ENCODE data around the gene CCDC27. TPM values are rescaled to one million over a fixed set of nuclear protein-coding genes. Genes with fewer than 3 reads are reported as not detected.

CCDC27 gene
- total RNA-seq, 2 donors from 2014 or later, result not detected

DNA sequence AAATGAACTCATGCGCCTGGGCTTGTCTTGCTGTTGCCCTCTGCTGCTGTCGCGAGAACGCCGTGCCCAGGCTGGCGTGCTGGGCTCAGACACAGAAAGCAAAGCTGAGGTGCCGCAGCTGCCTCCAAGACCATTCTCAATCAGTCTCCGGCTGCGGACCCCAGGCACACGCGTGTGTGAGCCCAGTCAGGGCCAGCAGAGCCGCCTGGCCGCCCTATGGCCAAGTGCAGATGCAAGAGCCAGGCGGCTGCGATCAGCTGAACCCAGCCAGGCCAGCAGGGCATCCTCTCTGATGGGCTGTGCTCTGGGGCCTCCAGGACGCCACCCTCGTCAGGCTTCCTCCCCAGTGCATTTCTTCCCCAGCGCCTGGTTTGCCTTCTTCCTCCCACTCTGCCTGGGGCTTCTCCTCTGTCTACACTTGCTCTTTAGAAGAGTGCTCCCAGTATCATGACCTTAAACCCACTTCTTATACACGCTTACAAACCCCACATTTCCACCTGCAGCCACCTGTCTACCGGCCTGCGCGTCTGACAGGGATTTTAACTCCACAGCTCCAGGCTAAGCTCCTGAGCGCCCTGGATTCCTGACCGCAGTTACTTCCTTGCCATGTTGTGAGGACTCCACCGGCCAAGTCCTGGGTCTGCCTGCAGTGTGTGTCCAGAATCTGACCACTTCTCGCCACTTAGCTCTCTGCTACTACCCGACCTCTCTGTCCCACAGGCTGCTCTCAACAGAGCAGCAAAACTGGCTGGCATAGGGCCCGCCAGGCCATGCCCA is 65.8 kb downstream of the CCDC27 start:
- Histone ChIP-seq H3K36me3 (peaks cover 48% of the 10 kb centered on the region), H3K4me1 (no peaks in the 10 kb centered on the region), H3K27ac (no peak overlapping the region), H3K9me3 (no peaks in the 10 kb centered on the region), H3K27me3 (no peaks in the 10 kb centered on the region), H3K4me3 (no peak overlapping the region)
- no peak for DNase-seq (ENCODE audit: low spot score)
- TF ChIP-seq, protein P1, sequence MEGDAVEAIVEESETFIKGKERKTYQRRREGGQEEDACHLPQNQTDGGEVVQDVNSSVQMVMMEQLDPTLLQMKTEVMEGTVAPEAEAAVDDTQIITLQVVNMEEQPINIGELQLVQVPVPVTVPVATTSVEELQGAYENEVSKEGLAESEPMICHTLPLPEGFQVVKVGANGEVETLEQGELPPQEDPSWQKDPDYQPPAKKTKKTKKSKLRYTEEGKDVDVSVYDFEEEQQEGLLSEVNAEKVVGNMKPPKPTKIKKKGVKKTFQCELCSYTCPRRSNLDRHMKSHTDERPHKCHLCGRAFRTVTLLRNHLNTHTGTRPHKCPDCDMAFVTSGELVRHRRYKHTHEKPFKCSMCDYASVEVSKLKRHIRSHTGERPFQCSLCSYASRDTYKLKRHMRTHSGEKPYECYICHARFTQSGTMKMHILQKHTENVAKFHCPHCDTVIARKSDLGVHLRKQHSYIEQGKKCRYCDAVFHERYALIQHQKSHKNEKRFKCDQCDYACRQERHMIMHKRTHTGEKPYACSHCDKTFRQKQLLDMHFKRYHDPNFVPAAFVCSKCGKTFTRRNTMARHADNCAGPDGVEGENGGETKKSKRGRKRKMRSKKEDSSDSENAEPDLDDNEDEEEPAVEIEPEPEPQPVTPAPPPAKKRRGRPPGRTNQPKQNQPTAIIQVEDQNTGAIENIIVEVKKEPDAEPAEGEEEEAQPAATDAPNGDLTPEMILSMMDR (IDR thresholded peaks at IDR 0.05), result no peak

DNA sequence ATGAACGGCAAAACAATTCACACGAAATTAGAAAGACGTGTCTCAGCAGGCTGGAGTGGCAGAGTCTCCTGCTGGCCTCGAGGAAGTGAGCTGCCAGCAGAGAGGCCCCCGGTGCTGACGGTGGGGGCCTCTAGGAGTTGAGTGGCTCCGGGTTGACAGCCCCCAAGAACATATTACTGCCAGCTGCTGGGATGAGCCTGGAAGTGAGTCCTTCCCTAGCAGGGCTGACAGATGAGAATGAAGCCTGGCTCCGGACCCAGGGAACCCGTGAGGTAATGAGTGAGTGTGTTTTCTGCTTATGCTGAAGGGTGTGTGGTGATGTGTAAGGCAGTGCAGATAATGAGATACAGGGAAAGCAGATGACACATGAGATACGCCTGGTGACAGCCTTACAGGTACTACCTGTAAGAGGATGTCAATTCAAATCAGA is 67.5 kb downstream of the CCDC27 start:
- no peak overlapping the region for H3K27ac ChIP-seq
- no peaks in the 10 kb centered on the region for H3K27me3 ChIP-seq
- no peaks in the 10 kb centered on the region for H3K4me1 ChIP-seq
- TF ChIP-seq, protein P1 (IDR thresholded peaks at IDR 0.05), result no peak
- no peak for DNase-seq (ENCODE audit: low spot score)
- H3K36me3 ChIP-seq, result peaks cover 52% of the 10 kb centered on the region
- H3K9me3 ChIP-seq, result no peaks in the 10 kb centered on the region
- no peak overlapping the region for H3K4me3 ChIP-seq

DNA sequence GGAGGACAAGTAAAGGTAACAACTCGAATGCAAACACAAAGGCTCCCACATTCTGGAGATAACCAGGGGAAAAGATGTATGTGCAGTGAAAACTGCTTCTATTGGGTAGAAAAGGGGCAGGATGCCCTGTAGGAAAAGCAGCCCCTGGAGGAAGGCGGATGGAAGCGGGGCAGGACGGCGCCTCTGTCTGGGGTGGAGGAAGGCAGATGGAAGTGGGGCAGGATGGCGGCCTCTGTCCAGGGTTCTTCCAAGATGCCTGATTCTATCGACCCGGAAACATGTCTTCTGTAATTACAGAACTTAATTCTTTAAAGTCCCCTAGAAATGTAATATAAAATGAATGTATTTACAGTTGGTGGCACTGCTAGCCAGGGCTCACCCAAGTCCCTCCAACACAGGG is 68.1 kb downstream of the CCDC27 start:
- H3K4me3 ChIP-seq, result no peak overlapping the region
- H3K27me3 ChIP-seq, result no peaks in the 10 kb centered on the region
- TF ChIP-seq, protein P1 (IDR thresholded peaks at IDR 0.05), result no peak
- H3K27ac ChIP-seq, result no peak overlapping the region
- peaks cover 51% of the 10 kb centered on the region for H3K36me3 ChIP-seq
- no peak for DNase-seq (ENCODE audit: low spot score)
- no peaks in the 10 kb centered on the region for H3K4me1 ChIP-seq
- no peaks in the 10 kb centered on the region for H3K9me3 ChIP-seq

DNA sequence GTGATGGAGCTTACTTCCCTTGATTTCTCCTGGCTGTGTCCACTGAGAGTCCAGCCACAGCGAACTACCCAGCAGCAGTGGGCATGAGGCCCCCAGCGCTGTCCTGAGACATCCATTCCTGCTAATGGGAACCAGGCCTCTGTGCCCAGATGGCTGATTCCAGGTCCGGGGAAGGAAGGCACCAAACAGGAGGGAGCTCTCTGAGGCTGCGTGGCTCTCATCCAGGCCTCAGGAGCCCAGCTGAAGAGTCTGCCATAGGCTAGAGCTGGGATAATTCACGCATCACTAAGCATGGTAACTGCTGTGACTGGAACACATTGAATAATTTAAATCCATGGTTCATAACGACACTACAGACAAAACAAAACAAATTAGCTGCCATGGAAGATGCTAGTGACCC is 68.8 kb downstream of the CCDC27 start:
- Histone ChIP-seq H3K27ac (no peak overlapping the region), H3K27me3 (no peaks in the 10 kb centered on the region), H3K4me1 (no peaks in the 10 kb centered on the region), H3K9me3 (no peaks in the 10 kb centered on the region), H3K4me3 (no peak overlapping the region), H3K36me3 (peaks cover 51% of the 10 kb centered on the region)
- TF ChIP-seq, protein P1 (IDR thresholded peaks at IDR 0.05), result no peak
- DNase-seq (ENCODE audit: low spot score), result no peak

Other genes starting within 250 kb of the CCDC27 start
- gene MEGF6, start 140.9 kb upstream of the CCDC27 start, total RNA-seq, result 10 to 100 TPM; 14.9 to 32.6 TPM
- gene TPRG1L, start 127.4 kb upstream of the CCDC27 start, total RNA-seq, result 10 to 100 TPM; 30.0 to 33.3 TPM
- gene WRAP73, start 102.3 kb upstream of the CCDC27 start, total RNA-seq, result 10 to 100 TPM in 1 of 2 donors, 1 to 10 TPM in 1; 6.8 to 11.4 TPM
- gene TP73, start 99.9 kb upstream of the CCDC27 start, total RNA-seq, result under 1 TPM in 1 of 2 donors, not detected in 1; 0.16 TPM
- 10 to 100 TPM; 40.4 to 54.6 TPM for gene SMIM1, start 20.3 kb downstream of the CCDC27 start, total RNA-seq
- gene LRRC47, start 44.0 kb downstream of the CCDC27 start, total RNA-seq, result 10 to 100 TPM; 31.7 to 33.6 TPM
- gene CEP104, start 104.8 kb downstream of the CCDC27 start, total RNA-seq, result 10 to 100 TPM; 21.7 to 25.9 TPM
- gene DFFB, start 105.0 kb downstream of the CCDC27 start, total RNA-seq, result 1 to 10 TPM; 3.2 to 5.3 TPM
- gene C1orf174, start 147.8 kb downstream of the CCDC27 start, total RNA-seq, result 10 to 100 TPM in 1 of 2 donors, 1 to 10 TPM in 1; 9.1 to 18.8 TPM